ENCODE results near the gene ASB1.

Gene ASB1, protein sequence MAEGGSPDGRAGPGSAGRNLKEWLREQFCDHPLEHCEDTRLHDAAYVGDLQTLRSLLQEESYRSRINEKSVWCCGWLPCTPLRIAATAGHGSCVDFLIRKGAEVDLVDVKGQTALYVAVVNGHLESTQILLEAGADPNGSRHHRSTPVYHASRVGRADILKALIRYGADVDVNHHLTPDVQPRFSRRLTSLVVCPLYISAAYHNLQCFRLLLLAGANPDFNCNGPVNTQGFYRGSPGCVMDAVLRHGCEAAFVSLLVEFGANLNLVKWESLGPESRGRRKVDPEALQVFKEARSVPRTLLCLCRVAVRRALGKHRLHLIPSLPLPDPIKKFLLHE

DNA sequence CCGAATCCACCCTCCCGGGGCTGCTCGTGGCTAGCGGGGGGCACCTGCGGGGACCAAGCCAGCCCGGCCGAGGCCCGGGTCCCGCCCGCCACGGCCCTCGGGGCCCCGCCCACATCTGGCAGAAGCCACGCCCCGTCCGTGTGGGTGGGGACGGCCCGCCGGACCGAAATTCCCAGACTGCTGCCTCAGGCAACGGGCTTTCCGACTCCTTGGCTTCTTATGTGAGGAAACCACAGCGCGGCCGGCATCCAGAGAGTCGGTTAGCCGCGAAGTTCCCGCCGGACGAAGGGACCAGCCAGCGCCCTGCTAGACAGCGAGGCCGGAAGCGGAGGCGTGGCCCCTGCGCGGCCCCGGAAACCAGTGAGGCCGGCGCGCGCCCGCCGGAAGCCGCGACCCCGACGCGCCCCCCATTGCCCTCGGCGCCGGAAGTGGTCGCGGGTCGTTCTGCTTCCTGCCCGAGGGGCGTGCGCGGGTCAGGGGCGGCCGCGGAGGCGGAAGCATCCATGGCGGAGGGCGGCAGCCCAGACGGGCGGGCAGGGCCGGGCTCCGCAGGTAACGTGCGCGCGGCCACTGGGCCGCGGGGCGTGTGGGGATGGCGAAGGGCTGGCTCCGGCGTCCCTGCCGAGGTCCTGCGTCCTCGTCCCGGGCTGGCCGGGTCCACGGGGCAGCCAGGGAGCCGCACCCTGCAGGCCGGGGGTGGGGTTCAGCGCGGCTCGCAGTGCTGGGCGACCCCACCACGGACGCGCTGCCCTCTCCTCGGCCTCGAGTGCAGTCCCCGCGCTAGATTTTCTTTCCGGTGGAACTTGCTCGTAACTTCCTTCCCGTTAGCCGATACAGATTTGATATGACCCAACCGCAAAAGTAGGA lies at the start of gene ASB1:
TSS of gene ASB1 (plus strand) at position 360 of the 867 bp plus-strand sequence. CDS start at position 504, 144 bp downstream.
- no peak for DNase-seq

DNA sequence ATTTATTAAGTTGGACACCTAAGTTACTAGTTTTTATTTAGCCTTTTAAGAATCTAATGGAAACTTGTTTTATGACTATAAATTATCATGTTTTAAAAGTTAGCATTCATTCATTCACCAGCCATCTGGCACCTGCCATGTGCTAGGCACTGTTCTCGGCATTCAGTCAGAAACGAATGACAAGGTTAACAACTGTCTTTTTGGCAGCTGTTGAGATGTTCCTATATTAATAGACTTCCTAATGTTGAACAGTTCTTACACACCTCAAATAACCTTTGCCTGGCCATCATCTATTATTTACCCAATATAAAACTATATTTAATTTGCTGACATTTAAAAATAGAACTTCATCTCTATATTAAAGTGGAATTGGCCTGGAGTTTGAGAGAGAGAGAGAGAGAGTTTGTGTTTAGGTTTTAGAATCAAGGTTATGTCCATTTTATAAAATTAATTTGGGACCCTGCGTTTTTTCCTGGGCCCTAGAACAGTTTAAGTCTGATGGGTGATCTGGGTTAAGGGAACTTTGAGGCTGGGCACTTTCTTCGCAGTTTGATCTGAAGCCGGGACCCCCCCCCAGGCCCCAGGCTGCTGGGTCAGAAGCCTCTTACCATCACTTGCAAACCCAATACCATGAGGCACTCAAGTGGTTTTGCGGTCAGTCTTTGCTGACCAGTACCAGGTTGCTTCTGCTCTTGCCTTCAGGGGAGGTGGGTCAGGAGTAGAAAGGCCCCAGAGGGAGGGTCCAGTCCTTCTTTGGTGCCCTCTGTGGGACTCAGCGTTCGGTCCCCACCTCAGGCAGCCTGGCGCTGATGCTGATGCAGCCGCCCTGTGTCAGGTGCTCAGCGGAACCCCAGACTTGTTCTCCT lies 48.3 kb upstream of the ASB1 start:
- no peak for DNase-seq

DNA sequence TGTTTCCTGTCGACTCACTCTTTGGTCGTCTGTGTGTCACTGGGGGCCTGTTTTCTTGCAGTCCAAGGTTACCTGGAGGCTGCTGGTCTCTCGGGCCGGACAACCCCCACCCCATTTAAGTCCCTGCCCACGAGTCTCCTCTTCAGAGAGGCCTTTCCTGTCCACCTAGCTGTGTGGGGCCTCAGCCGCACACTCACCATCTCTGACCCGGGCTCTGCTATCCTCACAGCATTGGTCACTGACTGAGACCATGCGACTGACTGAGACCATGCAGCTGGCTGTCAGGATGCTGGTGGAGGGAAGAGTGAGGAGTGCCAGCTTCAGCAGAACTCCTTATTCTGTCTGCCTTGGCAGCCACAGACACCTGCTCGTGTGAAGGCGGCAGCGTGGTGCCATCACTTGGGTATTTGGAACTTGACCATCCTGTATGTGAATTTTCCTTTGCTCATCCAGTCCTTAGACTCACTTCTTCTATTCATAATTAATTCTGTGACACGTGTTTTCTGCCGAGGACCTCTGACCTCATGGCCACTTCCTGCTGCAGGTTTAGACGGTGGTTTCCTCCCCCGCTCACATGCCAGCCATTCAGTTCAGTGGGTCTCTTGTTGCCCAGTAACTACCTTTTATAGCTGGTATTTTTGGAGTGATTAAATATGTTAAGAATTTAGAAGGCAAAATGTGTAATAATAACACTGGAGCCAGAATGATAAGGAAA lies 47.5 kb upstream of the ASB1 start:
- DNase-seq: no peak

DNA sequence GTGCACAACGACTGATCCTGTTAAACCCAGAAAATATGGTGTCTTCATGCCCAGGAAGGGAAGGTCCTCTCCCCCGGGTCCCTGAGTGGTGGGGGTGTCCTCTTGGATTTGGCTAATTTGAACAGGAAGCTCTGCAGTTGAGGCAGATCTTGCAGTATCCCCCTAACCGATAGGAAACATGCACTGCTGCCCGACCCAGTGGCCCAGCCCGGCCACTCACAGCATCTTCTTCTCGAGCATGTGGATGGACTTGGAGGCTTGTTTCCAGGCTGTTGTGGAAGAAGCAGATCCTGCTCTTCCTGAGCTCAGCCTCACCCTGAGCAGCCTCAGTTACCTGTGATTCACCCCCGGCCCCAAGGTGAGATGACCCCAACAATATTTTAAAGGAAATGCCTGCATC lies 46.4 kb upstream of the ASB1 start:
- no peak for DNase-seq

DNA sequence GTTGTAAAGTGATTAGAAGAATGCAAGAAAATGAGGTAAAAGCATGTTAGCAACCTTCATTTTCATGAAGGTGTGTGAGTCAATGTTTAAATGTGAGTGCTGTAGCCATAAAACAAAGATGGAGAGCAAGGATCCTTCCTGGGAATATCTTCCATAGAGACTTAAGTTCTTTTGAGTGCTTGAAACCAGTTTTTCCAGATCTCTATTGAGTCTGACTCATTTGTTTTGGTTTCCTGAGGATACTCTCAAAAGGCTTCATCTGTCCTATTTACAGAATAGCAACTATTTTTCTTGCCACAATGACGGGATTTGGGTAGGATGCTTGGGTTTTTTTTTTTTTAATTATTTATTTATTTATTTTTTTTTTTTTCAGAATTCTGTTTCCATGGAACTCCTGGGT lies 45.9 kb upstream of the ASB1 start:
- no peak for DNase-seq

DNA sequence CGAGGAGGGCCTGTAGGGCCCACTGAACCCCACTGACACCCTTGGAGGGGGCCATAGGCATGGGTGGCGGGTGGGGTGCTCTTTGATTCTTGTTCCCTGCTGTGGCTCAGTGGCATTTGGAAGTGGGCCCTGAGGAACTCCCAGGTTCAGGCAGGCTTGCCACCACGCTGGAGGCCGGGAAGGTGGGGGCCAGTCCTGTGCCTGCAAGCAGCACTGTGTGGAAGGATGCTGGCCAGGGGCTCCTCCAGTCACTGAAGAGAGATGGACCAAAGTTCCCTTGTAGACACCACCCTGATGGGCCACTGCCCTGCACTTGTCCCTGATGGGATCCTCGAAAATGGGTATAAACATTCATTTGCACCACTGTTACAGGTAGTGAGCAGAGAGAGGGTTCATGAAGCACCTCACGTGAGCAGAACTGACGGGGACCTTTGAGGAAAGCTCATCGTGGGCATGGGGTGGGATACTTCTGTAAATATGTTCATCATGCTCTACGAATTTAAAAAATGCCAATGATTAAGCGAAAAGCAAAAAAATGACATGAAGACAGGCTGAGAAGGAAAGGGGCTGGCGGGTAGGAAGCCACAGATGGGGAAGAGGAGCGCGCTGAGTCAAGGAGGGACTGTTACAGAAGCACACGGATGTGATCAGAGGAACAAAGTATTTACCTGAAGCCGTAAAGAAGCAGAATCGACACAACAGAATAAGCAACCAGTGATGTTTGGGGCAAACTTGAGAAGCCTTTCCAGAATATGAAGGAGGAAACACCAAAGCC lies 45.2 kb upstream of the ASB1 start:
- DNase-seq: no peak

DNA sequence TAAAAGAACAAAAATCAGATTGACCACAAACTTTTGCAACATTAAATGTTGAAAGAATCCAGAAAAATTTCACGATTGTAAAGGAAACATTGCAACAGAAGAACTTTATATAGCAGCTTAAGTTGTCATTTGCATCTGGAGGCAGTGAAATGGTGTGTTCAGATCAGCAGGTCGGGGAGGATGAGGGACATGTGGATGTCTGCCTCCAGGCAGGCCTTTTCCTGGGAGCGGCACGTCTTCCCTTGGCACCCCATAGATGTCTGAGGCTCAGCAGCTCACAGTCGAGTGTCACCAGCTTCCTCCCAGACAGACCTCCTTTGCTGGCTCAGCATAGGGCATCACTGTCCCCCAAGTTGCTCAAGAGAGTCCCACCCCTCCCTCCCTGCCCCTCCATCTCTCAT lies 44.3 kb upstream of the ASB1 start:
- no peak for DNase-seq

DNA sequence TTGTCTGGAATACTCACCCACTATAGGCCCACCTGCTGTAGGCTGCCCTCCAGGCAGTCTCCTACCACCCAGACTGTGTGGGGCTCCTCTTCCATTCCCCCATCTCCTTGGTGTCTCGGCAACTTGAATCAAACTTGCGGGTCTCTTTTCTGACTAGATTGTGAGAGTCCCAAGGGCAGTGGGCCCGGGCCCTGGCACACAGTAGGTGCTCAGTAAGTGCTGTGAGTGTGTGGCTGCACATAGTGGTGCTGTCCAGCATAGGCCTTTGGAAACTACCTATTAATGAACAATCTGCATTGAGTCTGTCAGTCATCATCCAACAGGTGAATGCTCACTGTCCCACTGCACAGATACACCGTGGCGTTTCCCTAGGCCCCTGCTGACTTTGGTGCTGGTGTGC lies 43.6 kb upstream of the ASB1 start:
- DNase-seq: no peak

DNA sequence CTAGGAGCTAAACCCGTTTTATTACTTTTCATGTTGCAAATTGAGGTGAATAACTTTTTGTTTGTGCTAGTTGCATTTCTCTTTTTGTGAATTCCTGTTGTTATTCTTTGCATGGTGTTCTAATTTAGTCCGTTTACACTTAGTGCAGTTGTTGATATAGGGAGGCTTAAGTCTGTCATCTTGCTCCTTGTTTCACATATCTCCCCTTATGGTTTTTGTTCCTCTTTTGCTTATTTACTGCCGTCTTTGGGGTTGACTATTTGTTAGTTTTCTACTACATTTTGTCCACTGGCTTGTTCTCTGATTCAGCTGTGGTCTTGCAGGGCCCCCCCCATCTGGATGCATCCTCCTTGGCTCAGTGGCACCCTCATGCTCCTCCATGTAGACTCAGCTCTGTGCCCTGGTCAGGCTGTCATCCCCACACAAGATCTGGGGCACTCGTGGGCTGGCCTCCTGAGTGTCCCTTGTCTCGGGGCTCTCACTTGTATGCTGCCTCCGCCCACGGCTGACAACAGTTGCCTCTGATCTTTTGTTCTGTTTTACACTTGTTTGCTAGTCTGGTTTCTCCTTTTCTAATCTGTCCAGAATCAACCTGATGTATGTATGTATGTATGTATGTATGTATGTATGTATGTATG lies 42.9 kb upstream of the ASB1 start:
- DNase-seq: no peak

DNA sequence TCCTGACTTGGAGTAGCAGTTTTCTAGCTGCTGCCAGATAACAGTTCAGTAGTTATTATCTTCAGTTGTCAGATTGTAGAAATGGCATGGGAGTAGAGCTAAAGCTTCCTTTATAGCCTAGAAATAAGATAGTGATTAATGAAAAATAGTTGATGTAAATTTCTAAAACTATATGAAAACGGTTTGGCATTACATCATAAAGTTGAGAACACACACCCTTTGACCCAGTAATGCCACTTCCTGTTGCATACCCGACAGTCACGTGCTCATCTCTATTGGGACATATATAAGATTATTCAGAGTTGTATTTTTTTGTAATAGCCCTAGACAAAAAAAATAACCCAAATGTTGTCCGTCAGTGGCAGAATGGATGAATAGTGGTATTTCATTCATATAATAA lies 39.4 kb upstream of the ASB1 start:
- no peak for DNase-seq

DNA sequence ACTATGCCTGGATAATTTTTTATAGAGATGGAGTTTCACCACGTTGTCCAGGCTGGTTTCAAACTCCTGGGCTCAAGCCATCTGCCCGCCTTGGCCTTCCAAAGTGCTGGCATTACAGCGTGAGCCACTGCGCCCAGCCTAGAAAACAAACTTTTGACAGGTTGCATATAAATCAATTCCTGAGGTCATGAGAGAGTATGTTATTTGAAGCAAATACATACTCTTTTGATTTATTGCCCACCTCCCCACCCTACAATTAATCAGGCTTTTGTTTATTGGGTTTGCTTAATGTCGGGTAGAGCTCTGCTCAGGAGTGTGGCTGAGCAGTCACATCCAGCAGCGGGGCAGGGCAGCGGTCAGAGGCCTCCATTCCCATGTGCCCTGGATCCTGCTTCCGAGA lies 37.9 kb upstream of the ASB1 start:
- DNase-seq: no peak

DNA sequence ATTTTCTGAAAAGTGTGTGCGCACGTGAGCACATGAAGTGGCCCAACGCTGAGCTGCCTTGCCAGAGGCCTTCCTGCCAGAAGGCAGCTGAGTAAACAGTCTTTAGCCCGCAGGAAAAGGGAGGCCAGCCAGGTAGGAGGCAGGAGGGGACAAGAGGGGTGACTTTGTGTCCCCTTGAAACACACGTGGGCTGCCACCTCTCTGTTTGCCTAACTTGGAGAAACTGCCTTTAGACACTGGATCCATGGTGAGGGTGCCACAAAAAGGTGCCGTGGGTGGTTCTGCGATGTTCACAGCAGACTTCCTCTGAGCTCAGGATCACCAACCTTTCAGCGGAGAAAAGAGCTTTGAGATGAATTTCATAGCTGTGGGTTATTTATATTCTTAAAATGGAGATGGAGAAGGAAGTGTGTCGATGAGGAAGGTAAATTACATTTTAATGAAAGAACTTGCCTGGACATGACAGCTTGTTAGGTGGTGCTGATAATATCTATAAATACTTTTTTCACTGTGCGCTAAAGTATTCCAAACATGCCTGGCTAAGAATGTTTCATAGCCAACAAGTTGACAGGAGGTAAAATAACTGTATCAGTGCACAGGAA lies 36.6 kb upstream of the ASB1 start:
- no peak for DNase-seq

DNA sequence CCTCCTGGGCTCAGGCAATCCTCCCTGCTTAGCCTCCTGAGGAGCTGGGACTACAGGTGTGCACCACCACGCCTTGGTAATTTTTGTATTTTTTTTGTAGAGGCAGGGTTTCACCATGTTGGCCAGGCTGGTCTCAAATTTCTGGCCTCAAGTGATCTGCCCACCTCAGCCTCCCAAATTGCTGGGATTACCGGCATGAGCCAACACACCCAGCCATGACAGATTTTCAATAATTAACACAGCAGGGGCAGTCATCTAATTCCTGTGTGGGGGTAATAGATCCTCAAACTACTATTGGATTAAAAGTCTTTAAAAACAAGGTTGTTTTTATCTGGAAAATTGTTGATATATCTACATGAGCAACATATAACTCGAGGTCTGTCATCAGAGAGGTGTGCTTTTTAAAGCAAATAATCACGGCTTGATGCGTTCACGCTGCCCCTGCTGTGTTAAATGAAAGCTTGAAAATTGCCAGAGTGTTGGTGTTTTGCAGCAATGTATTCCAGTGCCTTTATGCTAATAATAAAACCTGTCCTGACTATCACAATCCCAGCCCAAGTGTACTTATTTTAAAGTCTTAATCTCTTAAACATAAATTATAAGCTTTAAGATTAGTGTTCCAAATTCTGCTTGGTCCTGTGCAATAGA lies 35.6 kb upstream of the ASB1 start:
- no peak for DNase-seq

DNA sequence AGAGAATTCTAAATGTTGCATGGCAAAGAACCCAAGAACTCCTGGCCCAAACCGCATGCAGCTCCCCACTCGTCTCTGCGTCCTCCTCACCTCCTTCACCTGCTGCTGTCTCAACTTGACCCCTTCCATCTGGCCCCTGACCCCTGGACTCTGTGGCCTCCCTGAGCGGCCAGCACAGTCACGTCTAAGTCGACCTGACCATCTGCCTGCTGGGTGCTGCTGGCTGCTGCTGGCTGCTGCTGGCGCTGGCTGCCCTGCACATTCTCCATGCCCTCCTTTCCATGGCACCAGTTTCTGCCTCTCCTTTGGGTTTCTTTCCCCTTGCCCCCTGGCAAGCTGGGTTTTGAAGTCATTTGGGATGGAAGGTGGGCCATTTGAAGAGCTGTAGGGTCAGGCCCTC lies 30.1 kb upstream of the ASB1 start:
- no peak for DNase-seq

DNA sequence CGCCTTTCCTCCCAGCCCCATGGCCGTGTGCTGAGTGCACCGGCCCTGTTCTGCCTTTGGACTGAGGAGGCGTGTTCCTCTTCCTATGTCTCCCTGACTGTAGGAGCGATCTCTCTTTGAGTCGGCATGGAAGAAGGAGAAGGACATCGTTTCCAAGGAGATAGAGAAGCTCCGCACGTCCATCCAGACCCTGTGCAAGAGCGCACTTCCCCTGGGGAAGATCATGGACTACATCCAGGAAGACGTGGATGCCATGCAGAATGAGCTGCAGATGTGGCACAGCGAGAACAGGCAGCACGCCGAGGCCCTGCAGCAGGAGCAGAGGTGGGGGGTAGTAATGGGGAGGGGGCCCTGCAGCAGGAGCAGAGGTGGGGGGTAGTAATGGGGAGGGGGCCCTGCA lies 29.4 kb upstream of the ASB1 start:
- no peak for DNase-seq

DNA sequence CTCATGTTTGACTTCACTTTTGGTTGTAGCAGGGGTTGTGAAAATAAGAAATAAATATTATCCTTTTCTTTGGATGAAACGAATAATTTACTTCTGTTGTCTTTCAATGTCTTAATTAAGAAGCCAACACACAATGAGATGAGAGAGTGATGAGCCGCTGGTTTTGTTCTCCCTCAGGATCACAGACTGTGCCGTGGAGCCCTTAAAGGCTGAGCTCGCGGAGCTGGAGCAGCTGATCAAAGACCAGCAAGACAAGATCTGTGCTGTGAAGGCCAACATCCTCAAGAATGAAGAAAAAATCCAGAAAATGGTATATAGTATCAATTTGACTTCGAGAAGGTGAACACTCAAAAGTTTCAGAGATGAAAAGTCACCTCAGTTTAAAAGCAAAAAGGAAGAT lies 28.1 kb upstream of the ASB1 start:
- DNase-seq: no peak

DNA sequence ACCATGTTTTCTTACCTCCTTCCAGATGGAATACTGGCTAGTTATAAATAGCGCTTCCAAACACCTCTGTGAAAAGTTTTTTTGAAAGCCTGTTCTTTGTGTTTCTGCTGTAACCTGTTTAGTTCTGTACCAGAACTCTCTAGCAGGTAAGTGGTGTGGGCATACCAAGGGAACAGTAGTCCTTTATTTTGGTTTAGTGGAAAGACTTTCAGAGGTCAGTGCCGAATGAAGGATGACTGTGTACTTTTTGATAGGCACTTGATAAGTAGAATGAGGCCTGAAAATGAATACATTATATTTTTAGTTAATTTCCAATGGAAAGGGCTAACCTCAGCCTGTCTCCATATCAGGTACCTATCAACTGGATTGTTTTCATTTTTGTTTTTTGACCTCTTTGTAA lies 27.6 kb upstream of the ASB1 start:
- DNase-seq: no peak

DNA sequence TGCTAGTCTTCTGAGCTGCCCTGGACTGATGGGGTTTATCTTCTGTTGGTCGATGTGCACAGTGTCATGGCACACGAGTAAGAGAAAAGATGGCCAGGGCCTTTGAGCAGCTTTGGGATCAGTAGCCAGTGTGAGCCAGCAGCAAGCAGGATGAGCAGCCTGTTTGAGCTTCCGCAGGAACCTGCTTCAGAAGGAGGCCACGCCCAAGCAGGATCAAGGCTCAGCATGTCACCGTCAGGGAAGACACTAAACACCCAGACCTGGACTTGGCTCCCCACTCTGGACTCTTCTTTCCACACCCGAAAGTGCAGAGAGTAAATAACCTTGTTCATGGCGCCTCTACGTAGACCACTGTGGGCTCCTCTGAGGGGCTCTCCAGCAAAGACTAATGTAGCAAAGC lies 25.2 kb upstream of the ASB1 start:
- DNase-seq: no peak

DNA sequence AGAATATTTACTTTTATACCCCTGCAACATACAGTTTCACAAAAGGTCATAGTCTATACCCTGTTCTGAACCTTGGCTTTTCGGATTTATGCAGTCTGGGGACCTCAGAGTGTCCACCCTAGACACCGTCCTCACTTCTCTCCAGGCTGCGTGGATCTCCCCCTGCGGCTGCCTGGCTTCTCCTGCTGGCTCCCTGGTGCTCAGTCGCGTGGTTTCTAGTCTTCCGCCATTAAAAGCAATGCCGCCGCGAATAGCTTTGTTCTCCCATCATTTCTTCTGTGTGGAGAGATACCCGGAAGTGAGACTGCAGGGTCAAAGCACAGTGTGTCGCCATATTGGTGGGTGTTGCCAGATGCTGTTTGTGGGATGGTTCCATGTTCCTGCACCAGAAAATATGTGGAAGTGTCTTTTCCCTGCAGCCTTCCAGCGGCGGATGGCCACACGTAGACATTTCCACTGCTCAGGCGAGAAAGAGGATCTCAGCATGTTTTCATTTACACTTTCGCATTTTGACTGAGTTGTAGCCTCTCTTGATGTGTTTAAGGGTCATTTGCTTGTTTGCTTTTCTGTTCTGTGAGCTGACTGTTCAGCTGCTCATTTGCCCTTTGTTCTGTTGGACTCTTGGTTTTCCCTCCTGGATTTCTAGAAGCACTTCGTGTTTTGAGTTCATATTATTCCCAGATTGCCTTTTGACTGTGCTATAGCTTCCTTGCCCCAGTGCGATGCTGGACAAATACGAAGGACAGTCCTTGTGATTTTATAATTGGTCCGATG lies 22.9 kb upstream of the ASB1 start:
- no peak for DNase-seq
